ENCODE results near the gene DACT3.

The DACT3 gene

GRCh38 chr19:46622118-46622446, 38.9 kb downstream of the DACT3 start:
- Histone ChIP-seq H4K20me1 (ENCODE audit: insufficient read depth, low read length) (no peaks in the 10 kb centered on the region), H3K4me2 (ENCODE audit: low read length) (no peak overlapping the region), H3K4me3 (ENCODE audit: low read depth, low read length, poor library complexity, severe bottlenecking) (no peak overlapping the region), H3K9ac (ENCODE audit: low read length) (no peak overlapping the region), H3F3A (ENCODE audit: insufficient read depth, low read length) (no peaks in the 10 kb centered on the region), H3K27ac (ENCODE audit: low read depth, low read length, poor library complexity, severe bottlenecking) (no peak overlapping the region), H3K36me3 (ENCODE audit: insufficient read depth, low read length) (no peaks in the 10 kb centered on the region), H3K9me3 (ENCODE audit: low read length) (no peaks in the 10 kb centered on the region), H3K79me2 (ENCODE audit: insufficient read depth, low read length) (no peaks in the 10 kb centered on the region), H3K9me2 (ENCODE audit: low read depth, low read length) (no peaks in the 10 kb centered on the region), H2AFZ (ENCODE audit: low read length) (no peak overlapping the region), H3K4me1 (ENCODE audit: insufficient read depth, low read length, severe bottlenecking) (peaks cover 8% of the 10 kb centered on the region), H3K27me3 (ENCODE audit: insufficient read depth, low read length) (peaks cover 21% of the 10 kb centered on the region; the same call in 1 of the 2 replicates)
- TF ChIP-seq CTCF (IDR thresholded peaks at IDR 0.05; ENCODE audit: low read length) (no peak; the same call in 1 of the 2 replicates), EZH2 (IDR thresholded peaks at IDR 0.05; ENCODE audit: borderline replicate concordance, low read length) (no peak)

GRCh38 chr19:46621191-46622117, 39.5 kb downstream of the DACT3 start:
- Histone ChIP-seq H3K4me2 (ENCODE audit: low read length) (no peak overlapping the region), H3K27ac (ENCODE audit: low read depth, low read length, poor library complexity, severe bottlenecking) (no peak overlapping the region), H2AFZ (ENCODE audit: low read length) (no peak overlapping the region)

GRCh38 chr19:46620716-46621115, 40.3 kb downstream of the DACT3 start:
- Histone ChIP-seq H3K4me1 (ENCODE audit: insufficient read depth, low read length, severe bottlenecking) (peaks cover 14% of the 10 kb centered on the region), H3K36me3 (ENCODE audit: insufficient read depth, low read length) (no peaks in the 10 kb centered on the region), H3K9me3 (ENCODE audit: low read length) (no peaks in the 10 kb centered on the region), H3K27me3 (ENCODE audit: insufficient read depth, low read length) (peaks cover 22% of the 10 kb centered on the region), H3K9me2 (ENCODE audit: low read depth, low read length) (no peaks in the 10 kb centered on the region), H3K9ac (ENCODE audit: low read length) (no peak overlapping the region), H3K4me2 (ENCODE audit: low read length) (no peak overlapping the region), H3K79me2 (ENCODE audit: insufficient read depth, low read length) (no peaks in the 10 kb centered on the region), H3F3A (ENCODE audit: insufficient read depth, low read length) (no peaks in the 10 kb centered on the region), H2AFZ (ENCODE audit: low read length) (no peak overlapping the region), H3K27ac (ENCODE audit: low read depth, low read length, poor library complexity, severe bottlenecking) (no peak overlapping the region), H4K20me1 (ENCODE audit: insufficient read depth, low read length) (no peaks in the 10 kb centered on the region), H3K4me3 (ENCODE audit: low read depth, low read length, poor library complexity, severe bottlenecking) (no peak overlapping the region)
- TF ChIP-seq EZH2 (IDR thresholded peaks at IDR 0.05; ENCODE audit: borderline replicate concordance, low read length) = no peak
- TF ChIP-seq CTCF (IDR thresholded peaks at IDR 0.05; ENCODE audit: low read length) = no peak

More at GRCh38 chr19:46621191-46622117, 39.5 kb downstream of the DACT3 start:
- Histone ChIP-seq H3K9me2 (ENCODE audit: low read depth, low read length) (no peaks in the 10 kb centered on the region), H3F3A (ENCODE audit: insufficient read depth, low read length) (no peaks in the 10 kb centered on the region), H3K9me3 (ENCODE audit: low read length) (no peaks in the 10 kb centered on the region), H3K27me3 (ENCODE audit: insufficient read depth, low read length) (peaks cover 25% of the 10 kb centered on the region), H3K4me3 (ENCODE audit: low read depth, low read length, poor library complexity, severe bottlenecking) (no peak overlapping the region), H4K20me1 (ENCODE audit: insufficient read depth, low read length) (no peaks in the 10 kb centered on the region), H3K4me1 (ENCODE audit: insufficient read depth, low read length, severe bottlenecking) (peaks cover 14% of the 10 kb centered on the region), H3K9ac (ENCODE audit: low read length) (no peak overlapping the region), H3K36me3 (ENCODE audit: insufficient read depth, low read length) (no peaks in the 10 kb centered on the region), H3K79me2 (ENCODE audit: insufficient read depth, low read length) (no peaks in the 10 kb centered on the region)
- TF ChIP-seq EZH2 (IDR thresholded peaks at IDR 0.05; ENCODE audit: borderline replicate concordance, low read length) (no peak), CTCF (IDR thresholded peaks at IDR 0.05; ENCODE audit: low read length) (no peak; the same call in 1 of the 2 replicates)
